ENCODE results near the gene LIN37. TPM values are rescaled to one million over a fixed set of nuclear protein-coding genes. Genes with fewer than 3 reads are reported as not detected.
A peak's percentile ranks its signal among the peaks of the same experiment; 100 is the strongest.

Gene LIN37
- total RNA-seq, 1 experiment from 2014 or later, result 6.4 TPM

GRCh38 chr19:35741203-35741515, 7.2 kb upstream of the LIN37 start (continued):
- no peak for TF ChIP-seq ZNF532 (CRISPR knock-in tag; IDR thresholded peaks at IDR 0.05; ENCODE audit: borderline replicate concordance)

DNA sequence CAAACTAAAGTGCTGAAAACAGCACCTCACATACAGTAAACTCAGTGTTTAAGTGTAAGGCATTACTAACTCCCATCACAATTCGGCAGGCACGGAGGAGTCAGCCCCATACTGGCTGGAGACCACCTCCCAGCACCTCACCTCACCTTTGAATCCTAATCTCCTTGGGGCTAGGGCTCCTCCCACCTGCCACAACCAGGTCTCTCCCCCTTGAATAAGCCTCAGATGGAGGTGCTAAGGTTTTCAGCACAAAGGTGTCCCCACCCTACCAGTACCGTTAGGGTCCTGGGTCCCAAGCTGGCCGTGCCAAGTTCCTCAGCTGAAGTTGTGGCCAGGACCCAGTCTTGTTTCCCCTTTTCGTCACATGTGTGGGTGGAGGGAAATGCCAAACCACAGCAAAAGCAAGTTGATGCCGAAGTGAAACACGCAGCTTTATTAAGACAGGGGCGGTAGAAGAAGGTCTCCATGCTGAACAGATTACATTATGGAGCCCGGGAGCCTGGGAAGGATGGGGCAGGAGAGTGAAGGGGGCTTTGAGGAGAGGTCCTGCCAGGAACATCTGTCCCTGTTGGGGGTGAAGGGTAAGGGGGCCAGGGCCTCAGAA, 6.2 kb upstream of the LIN37 start, which contains the start of gene IGFLR1:
Gene IGFLR1, minus strand, starts transcription at position 332 of the 604 bp plus-strand sequence. CDS start 1,272 bp downstream, outside the sequence.
- Mint-ChIP-seq H3K9me3 (no peaks in the 10 kb centered on the region), H3K4me1 (peaks cover 20% of the 10 kb centered on the region), H3K27ac (peak within 1 kb of the TSS; percentile 84), H3K27me3 (ENCODE audit: low read depth) (no peaks in the 10 kb centered on the region), H3K36me3 (peaks cover 16% of the 10 kb centered on the region), H3K4me3 (peak within 1 kb of the TSS; percentile 54)
- POLR2A ChIA-PET, result interaction anchor here (0.9 kb wide), 1 partner anchor 42 kb away, joined by 3 read pairs; no protein-coding TSS in a partner anchor
- ATAC-seq (no peak), DNase-seq (ENCODE audit: low spot score) (no peak)
- TF ChIP-seq E2F4 (CRISPR knock-in tag; IDR thresholded peaks at IDR 0.05; ENCODE audit: borderline replicate concordance, low read depth) (no peak), SP1 (CRISPR knock-in tag; conservative IDR thresholded peaks at IDR 0.05) (no peak), OVOL2 (CRISPR knock-in tag; IDR thresholded peaks at IDR 0.05; ENCODE audit: borderline replicate concordance) (no peak), JAZF1 (CRISPR knock-in tag; IDR thresholded peaks at IDR 0.05) (no peak), SOX15 (CRISPR knock-in tag; IDR thresholded peaks at IDR 0.05) (no peak), CDX4 (CRISPR knock-in tag; IDR thresholded peaks at IDR 0.05; ENCODE audit: borderline replicate concordance) (no peak), CBFB (CRISPR knock-in tag; IDR thresholded peaks at IDR 0.05; ENCODE audit: low read depth) (no peak), ATF3 (CRISPR knock-in tag; conservative IDR thresholded peaks at IDR 0.05) (no peak), ZNF671 (CRISPR knock-in tag; IDR thresholded peaks at IDR 0.05) (no peak)
- TF ChIP-seq, protein P1, sequence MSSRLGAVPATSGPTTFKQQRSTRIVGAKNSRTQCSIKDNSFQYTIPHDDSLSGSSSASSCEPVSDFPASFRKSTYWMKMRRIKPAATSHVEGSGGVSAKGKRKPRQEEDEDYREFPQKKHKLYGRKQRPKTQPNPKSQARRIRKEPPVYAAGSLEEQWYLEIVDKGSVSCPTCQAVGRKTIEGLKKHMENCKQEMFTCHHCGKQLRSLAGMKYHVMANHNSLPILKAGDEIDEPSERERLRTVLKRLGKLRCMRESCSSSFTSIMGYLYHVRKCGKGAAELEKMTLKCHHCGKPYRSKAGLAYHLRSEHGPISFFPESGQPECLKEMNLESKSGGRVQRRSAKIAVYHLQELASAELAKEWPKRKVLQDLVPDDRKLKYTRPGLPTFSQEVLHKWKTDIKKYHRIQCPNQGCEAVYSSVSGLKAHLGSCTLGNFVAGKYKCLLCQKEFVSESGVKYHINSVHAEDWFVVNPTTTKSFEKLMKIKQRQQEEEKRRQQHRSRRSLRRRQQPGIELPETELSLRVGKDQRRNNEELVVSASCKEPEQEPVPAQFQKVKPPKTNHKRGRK (CRISPR knock-in tag; IDR thresholded peaks at IDR 0.05; ENCODE audit: borderline replicate concordance), result no peak
- TF ChIP-seq, protein P2, sequence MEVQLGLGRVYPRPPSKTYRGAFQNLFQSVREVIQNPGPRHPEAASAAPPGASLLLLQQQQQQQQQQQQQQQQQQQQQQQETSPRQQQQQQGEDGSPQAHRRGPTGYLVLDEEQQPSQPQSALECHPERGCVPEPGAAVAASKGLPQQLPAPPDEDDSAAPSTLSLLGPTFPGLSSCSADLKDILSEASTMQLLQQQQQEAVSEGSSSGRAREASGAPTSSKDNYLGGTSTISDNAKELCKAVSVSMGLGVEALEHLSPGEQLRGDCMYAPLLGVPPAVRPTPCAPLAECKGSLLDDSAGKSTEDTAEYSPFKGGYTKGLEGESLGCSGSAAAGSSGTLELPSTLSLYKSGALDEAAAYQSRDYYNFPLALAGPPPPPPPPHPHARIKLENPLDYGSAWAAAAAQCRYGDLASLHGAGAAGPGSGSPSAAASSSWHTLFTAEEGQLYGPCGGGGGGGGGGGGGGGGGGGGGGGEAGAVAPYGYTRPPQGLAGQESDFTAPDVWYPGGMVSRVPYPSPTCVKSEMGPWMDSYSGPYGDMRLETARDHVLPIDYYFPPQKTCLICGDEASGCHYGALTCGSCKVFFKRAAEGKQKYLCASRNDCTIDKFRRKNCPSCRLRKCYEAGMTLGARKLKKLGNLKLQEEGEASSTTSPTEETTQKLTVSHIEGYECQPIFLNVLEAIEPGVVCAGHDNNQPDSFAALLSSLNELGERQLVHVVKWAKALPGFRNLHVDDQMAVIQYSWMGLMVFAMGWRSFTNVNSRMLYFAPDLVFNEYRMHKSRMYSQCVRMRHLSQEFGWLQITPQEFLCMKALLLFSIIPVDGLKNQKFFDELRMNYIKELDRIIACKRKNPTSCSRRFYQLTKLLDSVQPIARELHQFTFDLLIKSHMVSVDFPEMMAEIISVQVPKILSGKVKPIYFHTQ (CRISPR knock-in tag; IDR thresholded peaks at IDR 0.05), result no peak
- CTCF ChIA-PET, result no interaction called here
